Measurements from ENCODE around the gene CHAC1. TPM values are rescaled to one million over a fixed set of nuclear protein-coding genes. Genes with fewer than 3 reads are reported as not detected.

Gene CHAC1
- polyA plus RNA-seq, 1 experiment: 155 TPM

GRCh38 chr15:40914013-40914412, 39.3 kb upstream of the CHAC1 start:
- POLR2A ChIA-PET: no interaction called here
- no peak overlapping the region for H3K4me3 ChIP-seq (ENCODE audit: low read depth, low read length)
- CTCF ChIA-PET: interaction anchor here (1.1 kb wide), 1 partner anchor 8 kb away, joined by 6 read pairs; no protein-coding TSS in a partner anchor
- DNase-seq (ENCODE audit: low read depth): no peak
- no peak for TF ChIP-seq CTCF (IDR thresholded peaks at IDR 0.05; ENCODE audit: insufficient read depth, low read depth, low read length)
- H3K36me3 ChIP-seq (ENCODE audit: control insufficient read depth, insufficient read depth, low read length): no peaks in the 10 kb centered on the region
- no peaks in the 10 kb centered on the region for H3K27me3 ChIP-seq (ENCODE audit: control insufficient read depth, insufficient read depth, low read length)

GRCh38 chr15:40914486-40914885, 38.8 kb upstream of the CHAC1 start:
- Histone ChIP-seq H3K4me3 (ENCODE audit: low read depth, low read length) (no peak overlapping the region), H3K27me3 (ENCODE audit: control insufficient read depth, insufficient read depth, low read length) (no peaks in the 10 kb centered on the region), H3K36me3 (ENCODE audit: control insufficient read depth, insufficient read depth, low read length) (no peaks in the 10 kb centered on the region)
- ChIA-PET CTCF (interaction anchor here (1.0 to 2.2 kb wide), 5 partner anchors 9 to 316 kb away, joined by 3 to 6 read pairs (median 4); partner anchors contain the start of genes CHP1, DLL4 and EXD1), POLR2A (no interaction called here)
- no peak for DNase-seq (ENCODE audit: low read depth)
- TF ChIP-seq CTCF (IDR thresholded peaks at IDR 0.05; ENCODE audit: insufficient read depth, low read depth, low read length): no peak

GRCh38 chr15:40915116-40915661, 38.1 kb upstream of the CHAC1 start:
- no peak for DNase-seq (ENCODE audit: low read depth)
- Histone ChIP-seq H3K27me3 (ENCODE audit: control insufficient read depth, insufficient read depth, low read length) (no peaks in the 10 kb centered on the region), H3K4me3 (ENCODE audit: low read depth, low read length) (no peak overlapping the region), H3K36me3 (ENCODE audit: control insufficient read depth, insufficient read depth, low read length) (no peaks in the 10 kb centered on the region)
- POLR2A ChIA-PET: no interaction called here
- TF ChIP-seq CTCF (IDR thresholded peaks at IDR 0.05; ENCODE audit: insufficient read depth, low read depth, low read length): no peak
- CTCF ChIA-PET: interaction anchor here (0.9 to 2.2 kb wide), 7 partner anchors 9 to 316 kb away, joined by 3 to 6 read pairs (median 3); partner anchors contain the start of genes CHP1, DLL4 and EXD1

GRCh38 chr15:40915679-40916078, 37.6 kb upstream of the CHAC1 start:
- no peak for TF ChIP-seq CTCF (IDR thresholded peaks at IDR 0.05; ENCODE audit: insufficient read depth, low read depth, low read length)
- DNase-seq (ENCODE audit: low read depth): no peak
- no peaks in the 10 kb centered on the region for H3K36me3 ChIP-seq (ENCODE audit: control insufficient read depth, insufficient read depth, low read length)
- POLR2A ChIA-PET: no interaction called here
- H3K27me3 ChIP-seq (ENCODE audit: control insufficient read depth, insufficient read depth, low read length): no peaks in the 10 kb centered on the region
- CTCF ChIA-PET: interaction anchor here (0.9 to 2.2 kb wide), 8 partner anchors 9 to 315 kb away, joined by 3 to 6 read pairs (median 3); partner anchors contain the start of genes CHP1, DLL4 and EXD1
- no peak overlapping the region for H3K4me3 ChIP-seq (ENCODE audit: low read depth, low read length)

- Histone ChIP-seq H3K36me3 (ENCODE audit: control insufficient read depth, insufficient read depth, low read length) (no peaks in the 10 kb centered on the region), H3K4me3 (ENCODE audit: low read depth, low read length) (no peak overlapping the region), H3K27me3 (ENCODE audit: control insufficient read depth, insufficient read depth, low read length) (peaks cover 2% of the 10 kb centered on the region; the same call in 1 of the 2 replicates)
- TF ChIP-seq CTCF (IDR thresholded peaks at IDR 0.05; ENCODE audit: insufficient read depth, low read depth, low read length): no peak
- no peak for DNase-seq (ENCODE audit: low read depth)
- ChIA-PET CTCF (no interaction called here), POLR2A (no interaction called here)
Observed at GRCh38 chr15:40917585-40917984, 35.7 kb upstream of the CHAC1 start.
